UCSD-AML1 (cell line): ENCODE results near the gene MAGED4.
"Not testable (repeated sequence)": the region's sequence is repeated elsewhere in the genome, so short reads cannot be mapped to it uniquely, and the experiment has no call there.

ENCODE experiments used
- DNase-seq: peaks from one replicate; lab custom pipeline; 2025; ENCODE audit not compliant: unreplicated experiment; lab: John Stamatoyannopoulos, UW

Gene MAGED4

GRCh38 chrX:52184440-52185077 is at the start of gene MAGED4:
Gene MAGED4 (plus strand): TSS chrX:52184888. CDS start chrX:52185923, 1,035 bp downstream.
- DNase-seq = not testable (repeated sequence)

- DNase-seq = no peak
Observed at GRCh38 chrX:52138830-52139544, 45.7 kb upstream of the MAGED4 start.

- no peak for DNase-seq
Observed at GRCh38 chrX:52139545-52139895, 45.2 kb upstream of the MAGED4 start.

- no peak for DNase-seq
Observed at GRCh38 chrX:52140020-52140419, 44.7 kb upstream of the MAGED4 start.

GRCh38 chrX:52150667-52151066 is 34.0 kb upstream of the MAGED4 start:
- not testable (repeated sequence) for DNase-seq

- DNase-seq = not testable (repeated sequence)
Observed at GRCh38 chrX:52160140-52160539, 24.5 kb upstream of the MAGED4 start.

GRCh38 chrX:52166840-52167239 is 17.8 kb upstream of the MAGED4 start:
- DNase-seq = no peak

- DNase-seq = not testable (repeated sequence)
Observed at GRCh38 chrX:52171055-52171454, 13.6 kb upstream of the MAGED4 start.

GRCh38 chrX:52185078-52185453 is 378 bp downstream of the MAGED4 start:
- DNase-seq = not testable (repeated sequence)

GRCh38 chrX:52211405-52211804 is 26.7 kb downstream of the MAGED4 start:
- DNase-seq = not testable (repeated sequence)

- no peak for DNase-seq
Observed at GRCh38 chrX:52213276-52213675, 28.6 kb downstream of the MAGED4 start.

- no peak for DNase-seq
Observed at GRCh38 chrX:52216541-52216940, 31.9 kb downstream of the MAGED4 start.

- no peak for DNase-seq
Observed at GRCh38 chrX:52217494-52218160, 32.9 kb downstream of the MAGED4 start.

- no peak for DNase-seq
Observed at GRCh38 chrX:52220936-52221335, 36.2 kb downstream of the MAGED4 start.
